NCI-H82 (cell line): ENCODE measurements around the gene THSD7B.
"Not testable (repeated sequence)": the region's sequence is repeated elsewhere in the genome, so short reads cannot be mapped to it uniquely, and the experiment has no call there.

ENCODE experiments used
- DNase-seq: peaks from one replicate; lab custom pipeline; 2025; lab: John Stamatoyannopoulos, UW

THSD7B gene

GRCh38 chr2:137255990-137256389 is 490.6 kb downstream of the THSD7B start:
- DNase-seq: no peak

DNA sequence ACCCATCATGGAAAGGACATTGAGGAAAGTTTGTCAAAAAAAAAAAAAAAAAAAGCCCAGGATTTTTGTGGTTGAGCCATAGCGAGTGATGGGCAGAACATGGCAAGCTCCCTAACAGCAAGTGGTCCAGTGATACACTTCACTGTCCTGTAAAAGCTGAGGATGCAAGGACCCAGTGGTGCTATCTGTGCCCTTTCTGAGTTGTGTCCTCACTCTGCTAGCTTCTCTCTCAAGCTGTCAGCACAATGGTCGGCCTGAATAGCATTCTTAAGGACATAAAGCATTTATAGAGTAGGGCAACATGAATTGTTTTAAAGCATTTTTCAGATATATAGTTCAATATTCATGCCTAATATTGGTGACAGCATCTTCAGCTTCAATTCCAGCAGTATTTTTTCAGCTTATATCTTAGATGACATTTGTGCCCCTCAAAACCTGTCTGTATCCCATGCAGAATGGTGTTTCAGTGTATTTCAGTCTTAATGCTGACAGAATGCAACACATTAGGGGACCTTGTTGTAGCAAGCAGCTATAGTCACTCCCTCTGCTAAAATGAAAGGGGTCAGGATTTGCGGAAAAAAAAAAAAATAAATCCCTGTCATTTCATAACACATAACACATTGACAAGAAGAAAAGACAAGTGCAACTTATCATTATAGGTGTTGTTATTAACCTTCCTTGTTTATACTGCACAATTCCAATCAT is 496.7 kb downstream of the THSD7B start:
- peak; percentile 46 for DNase-seq

DNA sequence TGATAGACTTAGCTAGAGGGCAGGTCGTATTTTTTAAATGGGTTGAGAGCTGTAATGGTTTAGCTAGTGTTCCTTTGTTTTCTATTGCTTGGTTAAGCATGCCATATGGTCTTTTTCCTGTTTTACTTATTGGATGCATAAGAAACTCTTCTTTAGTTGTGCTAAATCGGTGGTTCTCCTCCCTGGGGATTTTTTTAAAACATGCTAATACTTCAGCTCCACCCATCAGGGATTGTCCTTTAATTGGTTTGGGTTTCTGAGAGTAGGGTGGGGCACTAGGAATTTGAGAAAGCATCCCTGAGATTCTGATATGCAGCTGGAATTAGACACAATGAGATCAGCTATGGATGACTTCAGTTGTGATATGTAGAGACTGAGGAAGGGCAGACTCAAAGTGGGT is 497.2 kb downstream of the THSD7B start:
- peak; percentile 95 for DNase-seq

GRCh38 chr2:137287913-137288639 is 522.7 kb downstream of the THSD7B start:
- DNase-seq: no peak

DNA sequence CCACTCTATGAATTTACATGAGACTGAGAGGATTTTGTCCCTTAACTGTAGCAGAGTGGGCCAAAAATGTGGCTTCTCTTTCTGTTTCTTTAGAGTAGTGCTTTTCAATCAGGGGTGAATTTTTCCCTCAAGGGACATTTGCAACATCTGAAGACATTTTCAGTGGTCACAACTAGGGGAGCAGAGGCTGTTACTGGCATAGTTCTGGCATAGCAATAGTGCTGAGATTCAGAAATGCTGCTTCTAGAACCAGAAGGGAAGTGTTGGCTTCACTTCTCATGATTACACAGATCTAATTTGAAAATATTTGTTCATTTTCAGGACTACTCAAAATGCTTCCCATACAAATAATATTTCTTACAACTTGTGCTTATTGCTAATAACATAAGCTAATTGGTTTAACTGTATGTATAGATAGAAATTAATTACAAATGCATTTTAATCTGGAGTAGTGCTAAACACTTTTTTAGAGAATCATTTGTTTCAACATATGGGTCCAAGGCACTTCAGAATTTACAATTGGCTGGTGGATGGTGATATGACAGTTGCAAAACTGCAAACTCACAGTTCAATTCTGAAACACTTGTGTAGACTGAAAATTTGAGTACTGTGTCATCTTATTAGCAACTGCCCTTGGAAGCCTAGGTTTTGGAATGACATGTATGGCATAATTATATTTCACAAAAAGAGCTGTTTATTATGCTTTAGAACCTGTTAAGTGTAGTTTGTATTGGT is 526.7 kb downstream of the THSD7B start:
- no peak for DNase-seq

GRCh38 chr2:137298377-137298776 is 533.0 kb downstream of the THSD7B start:
- DNase-seq: no peak

GRCh38 chr2:137300987-137301386 is 535.6 kb downstream of the THSD7B start:
- DNase-seq: no peak

DNA sequence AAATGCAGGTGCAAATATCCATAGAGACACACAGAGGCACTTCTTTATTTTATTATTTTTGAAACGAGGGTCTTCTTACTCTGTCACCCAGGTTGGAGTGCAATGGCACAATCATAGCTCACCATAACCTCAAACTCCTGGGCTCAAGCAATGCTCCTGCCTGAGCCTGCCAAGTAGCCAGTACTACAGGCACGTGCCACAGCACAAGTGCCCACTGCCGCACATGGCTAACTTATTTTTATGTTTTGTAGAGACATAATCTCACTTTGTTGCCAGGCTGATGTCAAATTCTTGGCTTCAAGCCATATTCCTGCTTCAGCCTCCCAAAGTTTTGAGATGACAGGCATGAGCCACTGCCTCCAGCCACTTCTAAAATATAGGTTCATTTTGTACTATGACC is 537.6 kb downstream of the THSD7B start:
- DNase-seq: no peak

DNA sequence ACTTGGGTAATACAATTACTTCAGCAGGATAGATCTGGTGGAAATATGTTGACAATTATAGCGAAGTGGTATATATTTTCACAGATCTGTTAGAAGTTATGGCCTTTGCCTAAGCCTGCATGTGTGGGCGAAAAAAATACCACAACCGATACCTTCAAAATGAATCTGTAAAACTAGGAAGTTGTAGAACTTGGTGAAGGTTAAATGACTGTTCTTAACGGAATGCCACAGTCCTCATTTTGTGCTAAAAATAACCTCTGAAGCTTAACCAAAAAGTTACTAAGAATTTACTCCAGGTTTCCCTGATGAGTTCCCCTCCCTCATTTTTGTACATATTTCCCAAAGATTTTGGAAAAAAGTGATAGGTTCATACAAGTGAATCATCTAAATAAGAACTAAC is 550.7 kb downstream of the THSD7B start:
- no peak for DNase-seq

GRCh38 chr2:137321566-137321965 is 556.2 kb downstream of the THSD7B start:
- peak; percentile 48 for DNase-seq

- not testable (repeated sequence) for DNase-seq
Measured at GRCh38 chr2:137331562-137331961, 566.2 kb downstream of the THSD7B start.

DNA sequence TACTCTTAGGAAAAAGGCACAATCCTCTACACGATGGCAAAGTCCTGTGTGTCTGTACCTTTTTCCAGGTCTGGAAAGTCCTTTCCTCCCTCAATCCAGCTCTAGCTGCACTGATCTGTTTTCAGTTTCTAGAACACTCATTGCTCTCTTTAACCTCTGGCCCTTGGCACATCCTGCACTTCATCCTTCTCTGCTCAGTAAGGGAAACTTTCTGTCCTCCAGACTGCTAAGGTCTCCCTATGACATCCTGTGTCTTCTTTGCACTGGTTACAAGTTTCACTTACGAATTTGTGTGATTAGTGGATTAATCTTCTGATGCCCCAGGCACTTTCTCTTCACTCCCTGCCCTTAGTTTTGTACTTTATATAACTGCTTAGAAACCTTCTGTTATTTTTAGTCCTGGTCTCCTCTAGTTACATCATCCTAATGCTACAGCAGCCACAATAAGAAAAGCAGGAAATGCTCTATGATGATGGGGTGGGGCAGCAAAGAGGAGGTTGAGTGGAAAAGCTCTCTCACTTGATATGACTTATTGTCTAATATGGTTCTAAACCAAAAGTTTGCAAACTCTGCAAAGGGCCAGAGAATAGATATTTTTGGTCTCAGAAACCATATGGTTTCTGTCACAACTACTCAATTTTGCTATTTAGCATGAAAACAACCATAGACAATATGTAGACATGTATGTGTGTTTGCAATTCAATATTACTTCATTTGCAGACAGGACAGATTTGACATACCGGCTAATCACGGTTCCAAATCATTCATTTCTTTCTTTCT is 568.2 kb downstream of the THSD7B start:
- DNase-seq: no peak

DNA sequence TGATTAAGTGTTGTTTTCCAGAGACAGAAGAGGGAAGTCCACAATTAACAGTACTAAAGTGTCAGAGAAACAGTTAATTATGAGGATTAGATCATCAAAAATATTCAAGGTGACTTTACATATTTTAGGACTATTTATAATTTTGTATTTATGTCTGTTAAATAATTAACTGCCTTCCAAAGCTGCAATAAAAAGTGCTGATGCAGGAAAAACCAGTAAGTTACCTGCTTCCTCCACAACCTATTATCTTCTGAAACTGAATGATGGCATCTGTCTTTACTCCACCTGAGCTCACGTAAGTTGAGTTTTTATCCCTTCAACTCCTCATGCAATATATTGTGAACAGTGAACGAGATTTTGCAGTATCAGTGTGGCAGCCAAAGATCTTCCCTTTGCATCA is 570.7 kb downstream of the THSD7B start:
- no peak for DNase-seq

GRCh38 chr2:137339051-137339450 is 573.7 kb downstream of the THSD7B start:
- DNase-seq: no peak

GRCh38 chr2:137345994-137346393 is 580.6 kb downstream of the THSD7B start:
- no peak for DNase-seq

- DNase-seq: no peak
Measured at GRCh38 chr2:137348301-137348700, 583.0 kb downstream of the THSD7B start.

- DNase-seq: no peak
Measured at GRCh38 chr2:137357634-137358033, 592.3 kb downstream of the THSD7B start.

GRCh38 chr2:137367361-137367760 is 602.0 kb downstream of the THSD7B start:
- DNase-seq: no peak

- DNase-seq: peak; percentile 94
Measured at GRCh38 chr2:137369106-137369505, 603.8 kb downstream of the THSD7B start.

GRCh38 chr2:137379186-137379585 is 613.8 kb downstream of the THSD7B start:
- no peak for DNase-seq

DNA sequence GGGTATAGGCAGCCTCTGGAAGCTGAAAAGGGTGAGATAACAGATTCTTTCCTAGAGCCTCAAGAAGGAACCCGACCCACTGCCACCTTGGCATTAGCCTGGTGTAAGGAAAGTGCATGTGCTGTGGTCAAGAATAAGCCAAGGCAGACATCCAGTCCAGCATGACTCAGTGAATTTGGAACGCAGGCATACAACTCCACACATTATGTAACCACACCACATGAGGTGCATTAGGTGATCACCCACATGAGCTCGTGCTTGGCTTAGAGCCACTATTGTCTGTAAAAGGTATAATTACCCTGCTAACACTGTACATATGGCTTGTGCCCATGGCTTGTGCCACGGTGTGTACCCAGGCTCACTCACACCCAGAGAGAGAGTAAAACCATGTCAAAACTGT is 615.3 kb downstream of the THSD7B start:
- DNase-seq: no peak

DNA sequence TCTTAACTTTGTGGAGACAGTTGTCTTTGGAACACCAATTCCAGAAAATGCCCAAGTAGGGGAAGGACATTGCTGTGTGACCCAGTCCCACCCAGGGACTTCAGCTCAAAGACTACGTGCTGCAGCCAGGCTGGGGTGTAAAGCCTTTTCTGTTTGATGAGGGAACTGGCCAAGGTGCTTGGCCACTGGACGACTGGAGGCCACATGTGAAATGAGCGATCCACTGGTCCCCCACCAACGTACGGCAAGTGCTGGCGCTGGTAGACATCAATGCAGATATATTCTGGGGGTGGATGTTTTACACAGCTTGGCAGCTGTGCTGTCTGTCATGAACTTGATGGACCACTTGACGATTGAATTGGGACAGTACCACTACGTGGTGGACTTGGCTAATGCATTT is 616.4 kb downstream of the THSD7B start:
- DNase-seq: no peak
